ENCODE measurements around the gene PRDM13. TPM values are rescaled to one million over a fixed set of nuclear protein-coding genes. Genes with fewer than 3 reads are reported as not detected.
"Not testable (repeated sequence)": the region's sequence is repeated elsewhere in the genome, so short reads cannot be mapped to it uniquely, and the experiment has no call there.

Gene PRDM13
- total RNA-seq, 1 donor from 2014 or later: 13.9 TPM

GRCh38 chr6:99629293-99629692, 22.7 kb downstream of the PRDM13 start:
- Mint-ChIP-seq H3K36me3 (ENCODE audit: unreplicated experiment) (no peaks in the 10 kb centered on the region), H3K9me3 (ENCODE audit: unreplicated experiment) (no peaks in the 10 kb centered on the region), H3K4me3 (ENCODE audit: unreplicated experiment) (no peak overlapping the region), H3K27me3 (ENCODE audit: unreplicated experiment) (peaks cover 5% of the 10 kb centered on the region), H3K27ac (ENCODE audit: unreplicated experiment) (no peak overlapping the region), H3K4me1 (ENCODE audit: low read depth, unreplicated experiment) (no peaks in the 10 kb centered on the region)
- TF ChIP-seq CTCF (IDR thresholded peaks at IDR 0.05; ENCODE audit: partially characterized antibody, unreplicated experiment): no peak
- no peak for DNase-seq

DNA sequence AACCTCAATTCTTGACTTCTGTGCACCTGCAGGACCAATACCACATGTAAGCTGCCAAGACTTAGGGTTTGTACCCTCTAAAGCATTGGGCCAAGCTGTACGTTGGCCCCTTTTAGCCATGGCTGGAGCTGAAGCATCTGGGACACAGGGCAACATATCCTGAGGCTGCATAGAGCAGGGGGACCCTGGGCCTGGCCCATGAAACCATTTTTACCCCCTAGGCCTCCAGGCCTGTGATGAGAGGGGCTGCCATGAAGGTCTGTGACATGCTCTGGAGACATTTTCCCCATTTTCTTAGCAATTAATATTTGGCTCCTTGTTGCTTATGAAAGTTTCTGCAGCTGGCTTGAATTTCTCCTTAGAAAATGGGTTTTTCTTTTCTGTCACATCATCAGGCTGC, 31.0 kb downstream of the PRDM13 start:
- Mint-ChIP-seq H3K4me3 (ENCODE audit: unreplicated experiment) (no peak overlapping the region), H3K27me3 (ENCODE audit: unreplicated experiment) (no peaks in the 10 kb centered on the region), H3K27ac (ENCODE audit: unreplicated experiment) (no peak overlapping the region), H3K4me1 (ENCODE audit: low read depth, unreplicated experiment) (no peaks in the 10 kb centered on the region), H3K9me3 (ENCODE audit: unreplicated experiment) (peaks cover 7% of the 10 kb centered on the region), H3K36me3 (ENCODE audit: unreplicated experiment) (peaks cover 21% of the 10 kb centered on the region)
- DNase-seq: no peak
- no peak for TF ChIP-seq CTCF (IDR thresholded peaks at IDR 0.05; ENCODE audit: partially characterized antibody, unreplicated experiment)

- not testable (repeated sequence) for H3K27ac Mint-ChIP-seq (ENCODE audit: unreplicated experiment); H3K27me3 Mint-ChIP-seq (ENCODE audit: unreplicated experiment)
These were observed 31.7 kb downstream of the PRDM13 start for GRCh38 chr6:99638358-99638757.

GRCh38 chr6:99641270-99641669, 34.6 kb downstream of the PRDM13 start:
- Mint-ChIP-seq H3K27ac (ENCODE audit: unreplicated experiment) (no peak overlapping the region), H3K36me3 (ENCODE audit: unreplicated experiment) (peaks cover 19% of the 10 kb centered on the region), H3K27me3 (ENCODE audit: unreplicated experiment) (no peaks in the 10 kb centered on the region), H3K4me1 (ENCODE audit: low read depth, unreplicated experiment) (no peaks in the 10 kb centered on the region), H3K9me3 (ENCODE audit: unreplicated experiment) (peaks cover 7% of the 10 kb centered on the region), H3K4me3 (ENCODE audit: unreplicated experiment) (no peak overlapping the region)
- no peak for DNase-seq
- no peak for TF ChIP-seq CTCF (IDR thresholded peaks at IDR 0.05; ENCODE audit: partially characterized antibody, unreplicated experiment)

More at GRCh38 chr6:99638358-99638757, 31.7 kb downstream of the PRDM13 start:
- not testable (repeated sequence) for DNase-seq; H3K4me3 Mint-ChIP-seq (ENCODE audit: unreplicated experiment); H3K4me1 Mint-ChIP-seq (ENCODE audit: low read depth, unreplicated experiment); H3K9me3 Mint-ChIP-seq (ENCODE audit: unreplicated experiment)
- peaks cover 21% of the 10 kb centered on the region for H3K36me3 Mint-ChIP-seq (ENCODE audit: unreplicated experiment)

DNA sequence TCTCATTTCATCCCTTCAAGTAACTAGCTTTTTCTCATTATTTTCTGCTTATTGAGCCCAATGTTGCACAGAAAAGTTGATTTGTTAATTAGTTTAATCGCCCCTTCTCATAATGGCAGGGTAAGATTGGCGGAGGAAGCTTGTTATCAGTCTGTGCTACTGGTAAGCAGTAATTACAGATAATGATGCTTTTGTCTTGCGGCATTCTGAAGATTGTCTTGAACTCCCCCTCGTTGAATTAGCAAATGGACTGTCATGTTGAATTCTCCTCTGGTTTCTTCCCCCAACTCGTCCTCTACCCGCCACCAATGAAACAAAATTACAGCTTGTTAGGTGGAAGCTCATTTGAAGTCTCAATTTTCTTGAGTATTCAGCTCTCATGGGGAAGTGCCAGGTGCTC, 39.4 kb downstream of the PRDM13 start:
- Mint-ChIP-seq H3K4me1 (ENCODE audit: low read depth, unreplicated experiment) (no peaks in the 10 kb centered on the region), H3K36me3 (ENCODE audit: unreplicated experiment) (no peaks in the 10 kb centered on the region), H3K27me3 (ENCODE audit: unreplicated experiment) (peaks cover 1% of the 10 kb centered on the region), H3K27ac (ENCODE audit: unreplicated experiment) (no peak overlapping the region), H3K4me3 (ENCODE audit: unreplicated experiment) (no peak overlapping the region), H3K9me3 (ENCODE audit: unreplicated experiment) (no peaks in the 10 kb centered on the region)
- no peak for DNase-seq
- TF ChIP-seq CTCF (IDR thresholded peaks at IDR 0.05; ENCODE audit: partially characterized antibody, unreplicated experiment): no peak

DNA sequence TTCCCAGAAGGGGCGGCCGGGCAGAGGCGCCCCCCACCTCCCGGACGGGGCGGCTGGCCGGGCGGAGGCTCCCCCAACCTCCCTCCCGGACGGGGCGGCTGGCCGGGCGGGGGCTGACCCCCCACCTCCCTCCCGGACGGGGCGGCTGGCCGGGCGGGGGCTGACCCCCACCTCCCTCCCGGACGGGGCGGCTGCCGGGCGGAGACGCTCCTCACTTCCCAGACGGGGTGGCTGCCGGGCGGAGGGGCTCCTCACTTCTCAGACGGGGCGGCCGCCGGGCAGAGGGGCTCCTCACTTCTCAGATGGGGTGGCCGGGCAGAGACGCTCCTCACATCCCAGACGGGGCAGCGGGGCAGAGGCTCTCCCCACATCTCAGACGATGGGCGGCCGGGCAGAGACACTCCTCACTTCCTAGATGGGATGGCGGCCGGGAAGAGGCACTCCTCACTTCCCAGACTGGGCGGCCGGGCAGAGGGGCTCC, 43.5 kb downstream of the PRDM13 start:
- not testable (repeated sequence) for H3K9me3 Mint-ChIP-seq (ENCODE audit: unreplicated experiment); H3K4me3 Mint-ChIP-seq (ENCODE audit: unreplicated experiment)

More for the DNA sequence above, 43.5 kb downstream of the PRDM13 start:
- H3K27ac Mint-ChIP-seq (ENCODE audit: unreplicated experiment); H3K27me3 Mint-ChIP-seq (ENCODE audit: unreplicated experiment); H3K36me3 Mint-ChIP-seq (ENCODE audit: unreplicated experiment); DNase-seq; H3K4me1 Mint-ChIP-seq (ENCODE audit: low read depth, unreplicated experiment): not testable (repeated sequence)

Data from glutamatergic neuron (in vitro differentiated cells).